Mesendoderm (in vitro differentiated cells): Measurements from ENCODE around the gene TSEN2.
"Not testable (repeated sequence)": the region's sequence is repeated elsewhere in the genome, so short reads cannot be mapped to it uniquely, and the experiment has no call there.

ENCODE experiments used
- DNase-seq: peaks from one replicate; pipeline ENCODE4 v3.0.0; 2013
- H2AK5ac ChIP-seq: 2 replicates; pipeline ENCODE4 v1.6.1; 2013; ENCODE audit warnings: low read length, inconsistent platforms
- H2BK120ac ChIP-seq: 2 replicates; pipeline ENCODE4 v1.6.1; 2013; ENCODE audit warnings: low read depth, mild to moderate bottlenecking, low read length, moderate library complexity, mixed read lengths
- H2BK15ac ChIP-seq: replicated peaks from 2 replicates; pipeline ENCODE4 v1.6.1; 2013; ENCODE audit warnings: low read depth, mild to moderate bottlenecking, moderate library complexity
- H2BK5ac ChIP-seq: 2 replicates; pipeline ENCODE4 v1.6.1; 2013; ENCODE audit warnings: low read length, inconsistent platforms
- H3K18ac ChIP-seq: 2 replicates; pipeline ENCODE4 v1.6.1; 2013; ENCODE audit warnings: mild to moderate bottlenecking, low read length, mixed read lengths
- H3K23ac ChIP-seq: one replicate; pipeline ENCODE4 v1.6.1; 2013; ENCODE audit warnings: low read length
- H3K27ac ChIP-seq: 2 replicates; pipeline ENCODE4 v1.5.1; 2013; ENCODE audit warnings: low read depth, mild to moderate bottlenecking, inconsistent platforms, low read length, moderate library complexity
- H3K27me3 ChIP-seq: 2 replicates; pipeline ENCODE4 v1.6.1; 2013; ENCODE audit warnings: low read length, control low read depth, mild to moderate bottlenecking, inconsistent platforms; ENCODE audit not compliant: insufficient read depth, poor library complexity
- H3K36me3 ChIP-seq: 2 replicates; pipeline ENCODE4 v1.6.1; 2013; ENCODE audit warnings: low read length, inconsistent platforms; ENCODE audit not compliant: control insufficient read depth, insufficient read depth
- H3K4ac ChIP-seq: one replicate; pipeline ENCODE4 v1.6.1; 2013; ENCODE audit warnings: low read depth, mild to moderate bottlenecking, low read length, moderate library complexity
- H3K4me1 ChIP-seq: 2 replicates; pipeline ENCODE4 v1.6.1; 2013; ENCODE audit warnings: low read depth, low read length, inconsistent platforms; ENCODE audit not compliant: control insufficient read depth
- H3K4me2 ChIP-seq: 2 replicates; pipeline ENCODE4 v1.6.1; 2013; ENCODE audit warnings: low read length
- H3K4me3 ChIP-seq: 2 replicates; pipeline ENCODE4 v1.5.1; 2013; ENCODE audit warnings: mild to moderate bottlenecking, low read length
- H3K56ac ChIP-seq: one replicate; pipeline ENCODE4 v1.6.1; 2013; ENCODE audit warnings: low read length
- H3K79me1 ChIP-seq: 2 replicates; pipeline ENCODE4 v1.6.1; 2013; ENCODE audit warnings: low read length, inconsistent platforms
- H3K79me2 ChIP-seq: 2 replicates; pipeline ENCODE4 v1.6.1; 2013; ENCODE audit warnings: mild to moderate bottlenecking, low read length; ENCODE audit not compliant: control insufficient read depth, insufficient read depth
- H3K9ac ChIP-seq: 2 replicates; pipeline ENCODE4 v1.6.1; 2013; ENCODE audit warnings: low read length, inconsistent platforms
- H4K5ac ChIP-seq: one replicate; pipeline ENCODE4 v1.6.1; 2013; ENCODE audit warnings: low read length
- H4K8ac ChIP-seq: one replicate; pipeline ENCODE4 v1.6.1; 2013; ENCODE audit warnings: low read depth, mild to moderate bottlenecking, control low read depth, low read length, moderate library complexity
- WGBS: extraction: QIAGEN DNeasy Blood & Tissue Kit; methylation state at CpG from one replicate; pipeline ENCODE4 v1.1.7; 2013; ENCODE audit warnings: low lambda C conversion rate, missing lambda C conversion rate; ENCODE audit not compliant: insufficient coverage; ENCODE audit errors: extremely low coverage; 5-methylcytosine and 5-hydroxymethylcytosine counted together

The TSEN2 gene

DNA sequence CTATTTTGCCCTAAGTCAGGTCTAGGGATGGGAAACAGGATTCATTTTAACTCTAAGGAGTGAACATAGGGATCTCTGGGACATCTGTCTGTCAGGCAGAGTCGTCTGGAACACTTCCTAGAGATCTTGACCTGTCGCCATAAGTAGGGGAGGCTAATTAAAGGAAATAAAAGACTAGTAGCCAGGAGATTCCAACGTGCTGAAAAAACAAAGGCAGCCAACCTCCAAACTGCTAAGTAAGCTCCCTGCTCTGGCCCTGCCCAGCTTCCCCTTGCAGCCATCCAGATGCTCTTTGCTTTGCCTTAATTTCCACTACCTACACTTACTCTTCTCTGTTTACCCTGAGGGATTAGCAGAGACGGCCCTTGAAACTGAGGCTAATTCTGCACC, 18.4 kb upstream of the TSEN2 start:
- H2AK5ac ChIP-seq, result no peak overlapping the region
- no peak overlapping the region for H3K27ac ChIP-seq
- no peaks in the 10 kb centered on the region for H3K4me1 ChIP-seq
- no peak overlapping the region for H3K4ac ChIP-seq
- H3K36me3 ChIP-seq, result no peaks in the 10 kb centered on the region
- H4K8ac ChIP-seq, result no peak overlapping the region
- no peak overlapping the region for H3K23ac ChIP-seq
- no peak overlapping the region for H3K4me3 ChIP-seq
- H3K79me2 ChIP-seq, result no peaks in the 10 kb centered on the region
- no peak overlapping the region for H2BK15ac ChIP-seq
- H3K18ac ChIP-seq, result no peak overlapping the region
- H3K27me3 ChIP-seq, result no peaks in the 10 kb centered on the region
- H4K5ac ChIP-seq, result no peak overlapping the region
- no peak overlapping the region for H3K9ac ChIP-seq
- no peak overlapping the region for H2BK5ac ChIP-seq
- H2BK120ac ChIP-seq, result no peak overlapping the region
- no peak for DNase-seq
- no CpG with 5 or more reads among the region's 4 CpGs for WGBS
- no peaks in the 10 kb centered on the region for H3K79me1 ChIP-seq
- no peak overlapping the region for H3K4me2 ChIP-seq
- no peak overlapping the region for H3K56ac ChIP-seq

GRCh38 chr3:12467746-12468145, 16.5 kb upstream of the TSEN2 start:
- no peak overlapping the region for H2BK120ac ChIP-seq
- no peak for DNase-seq
- no peak overlapping the region for H3K56ac ChIP-seq
- H3K4me3 ChIP-seq, result no peak overlapping the region
- no peaks in the 10 kb centered on the region for H3K4me1 ChIP-seq
- no peak overlapping the region for H3K23ac ChIP-seq
- H3K36me3 ChIP-seq, result no peaks in the 10 kb centered on the region
- H3K9ac ChIP-seq, result no peak overlapping the region
- no CpG with 5 or more reads among the region's 2 CpGs for WGBS
- H3K79me2 ChIP-seq, result no peaks in the 10 kb centered on the region
- no peak overlapping the region for H2BK15ac ChIP-seq
- no peak overlapping the region for H3K27ac ChIP-seq
- H4K8ac ChIP-seq, result no peak overlapping the region
- no peak overlapping the region for H3K18ac ChIP-seq
- no peak overlapping the region for H3K4me2 ChIP-seq
- no peak overlapping the region for H3K4ac ChIP-seq
- no peaks in the 10 kb centered on the region for H3K79me1 ChIP-seq
- no peak overlapping the region for H2AK5ac ChIP-seq
- H3K27me3 ChIP-seq, result no peaks in the 10 kb centered on the region
- no peak overlapping the region for H4K5ac ChIP-seq
- no peak overlapping the region for H2BK5ac ChIP-seq

GRCh38 chr3:12468276-12468675, 16.0 kb upstream of the TSEN2 start:
- H4K5ac ChIP-seq, result no peak overlapping the region
- no peak overlapping the region for H3K9ac ChIP-seq
- no peak overlapping the region for H3K4me2 ChIP-seq
- no peak overlapping the region for H2BK120ac ChIP-seq
- no peaks in the 10 kb centered on the region for H3K4me1 ChIP-seq
- H3K23ac ChIP-seq, result no peak overlapping the region
- H3K79me2 ChIP-seq, result no peaks in the 10 kb centered on the region
- no peak overlapping the region for H3K4ac ChIP-seq
- no peak overlapping the region for H3K27ac ChIP-seq
- no peak for DNase-seq
- H3K36me3 ChIP-seq, result no peaks in the 10 kb centered on the region
- no peak overlapping the region for H2BK5ac ChIP-seq
- H2BK15ac ChIP-seq, result no peak overlapping the region
- no peaks in the 10 kb centered on the region for H3K27me3 ChIP-seq
- H2AK5ac ChIP-seq, result no peak overlapping the region
- no peaks in the 10 kb centered on the region for H3K79me1 ChIP-seq
- H3K18ac ChIP-seq, result no peak overlapping the region
- H3K4me3 ChIP-seq, result no peak overlapping the region
- WGBS, result no CpG with 5 or more reads among the region's 6 CpGs
- H4K8ac ChIP-seq, result no peak overlapping the region
- H3K56ac ChIP-seq, result no peak overlapping the region

DNA sequence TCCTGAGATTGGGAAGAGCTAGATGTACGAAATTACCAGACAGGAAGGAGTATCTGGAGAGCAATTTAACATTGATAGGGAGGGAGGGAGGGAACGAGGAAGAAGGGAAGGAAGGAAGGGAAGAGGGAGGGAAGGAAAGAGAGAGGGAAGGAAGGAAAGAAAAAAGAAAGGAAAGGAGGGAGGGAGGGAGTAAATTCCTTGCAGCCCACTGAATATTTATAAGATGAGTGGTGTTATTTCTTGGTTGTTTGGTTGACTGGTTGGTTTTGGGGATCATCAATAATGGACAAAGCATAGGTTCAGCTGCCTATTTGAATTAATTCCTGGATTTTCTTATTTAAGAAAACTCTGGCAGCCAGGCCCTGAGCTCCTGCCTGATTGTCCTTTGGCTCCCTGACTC, 15.5 kb upstream of the TSEN2 start:
- Histone ChIP-seq H3K36me3 (no peaks in the 10 kb centered on the region), H3K23ac (no peak overlapping the region), H3K4me1 (no peaks in the 10 kb centered on the region), H3K9ac (no peak overlapping the region), H2BK15ac (no peak overlapping the region), H4K5ac (no peak overlapping the region), H3K18ac (no peak overlapping the region), H3K79me2 (no peaks in the 10 kb centered on the region), H3K27me3 (no peaks in the 10 kb centered on the region), H3K4ac (no peak overlapping the region), H3K79me1 (no peaks in the 10 kb centered on the region), H3K4me2 (no peak overlapping the region), H4K8ac (no peak overlapping the region), H3K4me3 (no peak overlapping the region), H2BK120ac (no peak overlapping the region), H2BK5ac (no peak overlapping the region), H3K27ac (no peak overlapping the region), H3K56ac (no peak overlapping the region), H2AK5ac (no peak overlapping the region)
- DNase-seq, result no peak
- 100% methylated on average over 1 of the region's 2 CpGs for whole genome bisulfite sequencing

DNA sequence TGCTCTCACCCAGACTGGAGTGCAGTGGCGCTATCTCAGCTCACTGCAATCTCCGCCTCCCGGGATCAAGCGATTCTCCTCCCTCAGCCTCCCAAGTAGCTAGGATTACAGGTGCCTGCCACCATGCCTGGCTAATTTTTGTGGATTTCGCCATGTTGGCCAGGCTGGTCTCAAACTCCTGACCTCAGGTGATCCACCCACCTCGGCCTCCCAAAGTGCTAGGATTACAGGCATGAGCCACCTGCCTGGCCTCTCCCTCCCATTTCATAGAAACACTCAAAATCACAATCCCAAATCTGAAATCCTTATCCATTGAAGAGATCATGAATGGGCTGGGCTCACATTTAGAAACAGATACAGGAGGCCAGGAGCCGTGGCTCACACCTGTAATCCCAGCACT, 15.1 kb upstream of the TSEN2 start:
- H3K4me2 ChIP-seq, H3K4me3 ChIP-seq, DNase-seq, H3K79me1 ChIP-seq, H2BK5ac ChIP-seq, H2BK120ac ChIP-seq, H2AK5ac ChIP-seq, H3K79me2 ChIP-seq, H3K9ac ChIP-seq, H3K27ac ChIP-seq, H4K5ac ChIP-seq, H3K56ac ChIP-seq, H3K23ac ChIP-seq, H3K4me1 ChIP-seq, H3K36me3 ChIP-seq, H2BK15ac ChIP-seq, H3K18ac ChIP-seq, H4K8ac ChIP-seq, H3K27me3 ChIP-seq, H3K4ac ChIP-seq: not testable (repeated sequence)
- no CpG with 5 or more reads among the region's 7 CpGs for WGBS

- H3K56ac ChIP-seq, result no peak overlapping the region
- no peak for DNase-seq
- no peak overlapping the region for H4K5ac ChIP-seq
- no peaks in the 10 kb centered on the region for H3K79me2 ChIP-seq
- no peak overlapping the region for H2BK120ac ChIP-seq
- no peak overlapping the region for H3K4me3 ChIP-seq
- no peak overlapping the region for H3K18ac ChIP-seq
- no peak overlapping the region for H3K4ac ChIP-seq
- no peak overlapping the region for H2BK5ac ChIP-seq
- no peak overlapping the region for H2AK5ac ChIP-seq
- H3K4me1 ChIP-seq, result no peaks in the 10 kb centered on the region
- H2BK15ac ChIP-seq, result no peak overlapping the region
- H3K36me3 ChIP-seq, result no peaks in the 10 kb centered on the region
- no peaks in the 10 kb centered on the region for H3K79me1 ChIP-seq
- H3K4me2 ChIP-seq, result no peak overlapping the region
- WGBS, result no CpG with 5 or more reads among the region's 5 CpGs
- H3K27me3 ChIP-seq, result no peaks in the 10 kb centered on the region
- H4K8ac ChIP-seq, result no peak overlapping the region
- H3K27ac ChIP-seq, result no peak overlapping the region
- H3K23ac ChIP-seq, result no peak overlapping the region
- no peak overlapping the region for H3K9ac ChIP-seq
These were observed 14.2 kb upstream of the TSEN2 start for GRCh38 chr3:12470111-12470510.
